HG02852 (cell line): ENCODE results near the gene RALGPS1.
"Not testable (repeated sequence)": the region's sequence is repeated elsewhere in the genome, so short reads cannot be mapped to it uniquely, and the experiment has no call there.

Experiments
- ATAC-seq: cut with Tn5 transposase; IDR thresholded peaks from one replicate; pipeline ENCODE4 v1.9.1; 2021; ENCODE audit warnings: mild to moderate bottlenecking, moderate library complexity; ENCODE audit not compliant: unreplicated experiment

RALGPS1 gene

GRCh38 chr9:127167560-127168326 lies 253.2 kb downstream of the RALGPS1 start:
- no peak for ATAC-seq

DNA sequence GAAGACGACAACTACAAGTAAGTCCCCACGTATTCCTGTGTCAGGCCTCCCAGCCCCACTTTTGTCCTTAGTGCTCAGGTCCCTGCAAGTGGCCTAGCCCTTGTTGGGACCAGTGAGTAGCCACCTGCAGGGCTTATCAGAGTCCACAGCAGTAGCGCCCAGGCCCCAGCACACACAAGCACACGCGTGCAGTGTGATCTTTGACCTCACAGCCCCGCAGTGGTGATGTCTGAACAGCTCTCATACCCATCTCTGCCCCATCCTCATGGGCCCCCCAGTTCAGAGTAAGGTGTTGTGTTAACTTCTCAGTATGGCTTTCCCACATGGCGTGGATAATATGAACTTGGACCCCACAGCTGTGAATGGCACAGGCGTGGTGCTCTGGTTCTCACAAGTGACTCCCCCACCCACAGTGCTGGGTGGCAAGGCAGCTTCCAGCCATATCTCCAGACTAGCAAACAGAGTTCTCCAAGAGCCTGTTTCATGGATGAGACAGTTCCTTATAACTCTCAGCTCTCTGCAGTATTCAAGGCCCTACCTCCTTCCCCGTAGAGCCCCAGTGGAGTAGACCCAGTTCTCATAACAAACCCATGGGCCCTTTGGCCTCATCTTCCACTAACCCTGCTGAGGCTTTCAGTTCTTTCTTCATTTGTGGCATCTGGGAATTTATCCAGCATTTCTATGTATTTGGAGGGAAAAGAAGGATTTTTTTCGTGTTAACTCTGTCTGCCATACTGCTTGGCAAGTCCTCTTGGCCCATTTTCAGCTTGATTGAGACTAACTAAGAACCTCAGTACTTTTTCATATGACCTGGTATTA lies 254.4 kb downstream of the RALGPS1 start:
- ATAC-seq, result no peak

GRCh38 chr9:127169575-127169883 lies 254.9 kb downstream of the RALGPS1 start:
- no peak for ATAC-seq

GRCh38 chr9:127170103-127170502 lies 255.5 kb downstream of the RALGPS1 start:
- no peak for ATAC-seq

DNA sequence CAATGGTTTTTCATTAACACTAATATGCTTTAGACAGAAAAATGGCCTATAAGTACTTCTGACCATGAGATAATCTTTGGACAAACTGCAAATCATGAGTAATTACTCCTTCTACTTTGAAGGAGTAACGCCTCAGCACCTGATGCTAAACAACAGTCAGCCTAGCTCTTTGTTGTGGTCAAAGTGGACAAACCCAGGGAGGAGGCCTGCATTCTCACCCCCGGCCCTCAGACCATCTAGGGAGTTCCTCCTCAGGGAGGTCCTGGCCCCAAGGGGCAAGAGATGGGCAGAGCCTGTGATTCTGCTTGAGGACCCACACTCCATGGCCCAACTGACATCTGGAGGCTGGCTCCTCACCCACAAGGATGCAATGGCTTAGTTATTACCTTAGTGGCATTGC lies 256.1 kb downstream of the RALGPS1 start:
- no peak for ATAC-seq

GRCh38 chr9:127171348-127171747 lies 256.8 kb downstream of the RALGPS1 start:
- ATAC-seq, result not testable (repeated sequence)

- no peak for ATAC-seq
Observed at GRCh38 chr9:127172066-127172707, 257.6 kb downstream of the RALGPS1 start.

GRCh38 chr9:127173063-127173462 lies 258.5 kb downstream of the RALGPS1 start:
- ATAC-seq, result no peak

DNA sequence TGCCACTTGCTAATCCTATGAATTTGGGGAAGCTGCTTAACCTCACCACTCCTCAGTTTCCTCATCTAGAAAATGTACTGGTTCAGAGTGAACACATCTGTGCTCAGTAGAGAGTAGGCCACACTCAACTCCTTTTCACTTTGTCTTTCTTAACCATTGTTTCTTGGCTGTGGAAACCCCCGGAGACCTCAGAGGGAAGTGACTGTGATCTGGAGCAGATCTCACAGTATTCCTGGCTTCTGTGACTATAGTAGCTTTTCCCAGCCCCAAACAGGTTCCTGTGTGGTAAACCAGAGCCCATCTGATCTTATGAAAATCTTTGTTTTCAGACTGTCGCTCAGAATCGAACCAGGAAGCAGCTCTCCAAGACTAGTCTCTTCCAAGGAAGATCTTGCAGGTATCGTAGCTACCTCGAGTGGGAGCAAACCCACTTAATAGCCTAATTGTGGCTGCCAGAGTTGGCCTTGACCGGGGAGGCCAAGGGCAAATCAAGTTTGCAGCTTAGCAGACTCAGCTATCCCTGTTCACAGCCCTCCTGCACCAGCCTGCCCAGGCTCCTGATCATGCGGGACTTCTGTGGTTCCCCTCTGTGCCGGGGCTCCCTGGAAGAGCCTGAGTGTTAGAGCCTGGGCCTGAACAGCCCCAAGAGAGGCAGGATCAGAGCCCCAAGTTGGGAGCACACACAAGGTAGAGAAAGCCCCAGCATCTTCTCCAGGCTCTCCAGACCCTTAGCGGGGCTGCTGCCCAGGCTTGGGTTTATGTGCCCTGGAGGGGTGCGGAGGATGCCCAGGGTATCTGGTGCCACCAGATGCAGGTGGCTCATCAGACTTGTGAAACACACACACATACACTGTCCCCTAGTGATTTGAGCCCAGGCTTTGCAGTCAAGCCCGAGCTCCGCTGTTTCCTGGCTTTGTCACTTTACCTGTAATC lies 260.1 kb downstream of the RALGPS1 start:
- no peak for ATAC-seq

DNA sequence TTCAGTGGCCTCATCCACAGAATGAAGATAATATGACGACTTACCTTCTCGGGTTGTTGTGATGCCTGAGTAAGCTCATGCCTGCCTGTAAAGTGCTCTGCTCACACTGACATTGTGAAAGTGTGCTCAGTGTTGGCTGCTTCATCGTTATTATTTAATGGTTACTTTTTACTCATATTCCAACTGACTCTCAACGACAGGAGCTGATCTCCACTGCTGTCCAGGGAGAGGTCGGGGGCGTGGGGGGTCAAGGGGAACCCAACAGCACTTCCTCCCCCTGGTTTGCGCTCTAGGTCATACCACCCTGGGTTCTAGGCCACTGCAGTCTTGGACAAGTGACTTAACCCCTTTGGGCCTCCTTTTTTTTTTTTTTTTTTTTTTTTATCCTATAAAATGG lies 260.7 kb downstream of the RALGPS1 start:
- no peak for ATAC-seq

GRCh38 chr9:127175764-127176163 lies 261.2 kb downstream of the RALGPS1 start:
- no peak for ATAC-seq

DNA sequence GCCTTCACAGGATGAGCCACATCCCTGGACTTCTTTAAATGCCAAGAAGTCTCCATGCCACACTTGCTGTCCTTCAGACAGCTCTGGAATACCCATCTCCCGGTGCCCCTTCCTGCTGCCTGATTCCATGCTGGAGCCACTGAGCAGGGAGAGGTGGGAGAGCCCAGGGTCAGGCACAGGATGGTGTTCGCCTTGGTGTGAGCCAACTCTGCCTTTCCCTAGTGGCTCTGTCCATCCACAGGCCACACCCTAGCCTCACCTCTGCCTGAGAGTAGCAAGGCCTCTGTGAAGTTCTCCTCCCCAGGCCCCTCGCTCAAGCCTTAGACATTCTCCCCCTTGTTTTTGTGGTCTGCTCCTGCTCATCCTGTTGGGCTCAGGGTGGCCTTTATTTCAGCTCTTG lies 262.0 kb downstream of the RALGPS1 start:
- no peak for ATAC-seq

DNA sequence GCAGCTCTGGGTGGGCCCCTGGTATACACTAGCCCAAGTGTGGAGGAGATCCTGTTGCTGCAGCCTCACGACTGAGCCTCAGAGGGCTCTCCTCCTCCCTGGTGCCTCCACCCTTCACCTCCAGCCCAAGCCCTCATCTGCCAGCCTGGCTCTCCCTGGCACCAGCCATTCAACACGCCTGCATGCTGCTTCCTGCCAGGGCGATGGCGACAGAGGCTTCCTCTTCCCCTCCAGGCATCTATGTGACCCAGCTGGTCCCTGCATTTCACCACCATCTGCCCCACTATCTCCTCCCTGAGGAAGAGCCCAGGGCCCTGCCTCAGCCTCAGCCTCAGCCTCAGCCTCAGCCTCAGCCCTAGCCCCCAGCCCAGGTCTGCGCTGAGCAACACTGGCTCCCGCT lies 262.6 kb downstream of the RALGPS1 start:
- no peak for ATAC-seq

DNA sequence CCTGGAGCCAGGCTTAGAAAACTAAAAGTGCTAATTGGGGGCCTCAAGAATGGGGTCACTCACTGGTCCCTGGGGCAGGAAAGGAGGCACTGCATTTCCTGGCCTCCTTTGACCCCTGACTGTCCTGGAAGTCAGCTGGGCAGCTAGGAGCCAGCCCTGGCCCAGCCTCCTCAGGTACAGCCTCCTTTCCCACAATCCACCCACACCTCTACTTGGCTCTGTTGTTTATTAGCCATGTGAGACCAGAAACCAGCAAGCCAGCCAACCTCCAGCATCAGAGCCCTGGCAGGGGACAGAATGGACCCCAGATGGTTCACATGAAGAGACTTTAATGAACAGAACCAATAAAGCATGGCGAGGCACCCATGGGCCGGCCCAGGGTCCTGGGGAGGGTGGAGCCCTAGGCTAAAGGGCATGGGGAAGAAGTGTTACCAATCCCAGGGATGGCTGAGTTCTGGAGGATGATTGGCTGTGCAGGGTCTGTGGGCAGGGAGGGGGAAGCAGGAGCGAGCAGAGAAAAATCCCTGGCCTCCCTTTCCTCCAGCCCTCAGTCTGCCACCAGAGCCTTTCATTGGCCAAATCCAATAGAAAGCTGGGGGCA lies 263.2 kb downstream of the RALGPS1 start:
- no peak for ATAC-seq

GRCh38 chr9:127178686-127179632 lies 264.4 kb downstream of the RALGPS1 start:
- ATAC-seq, result no peak

GRCh38 chr9:127179633-127180441 lies 265.3 kb downstream of the RALGPS1 start:
- no peak for ATAC-seq

- no peak for ATAC-seq
Observed at GRCh38 chr9:127180457-127181314, 266.1 kb downstream of the RALGPS1 start.

DNA sequence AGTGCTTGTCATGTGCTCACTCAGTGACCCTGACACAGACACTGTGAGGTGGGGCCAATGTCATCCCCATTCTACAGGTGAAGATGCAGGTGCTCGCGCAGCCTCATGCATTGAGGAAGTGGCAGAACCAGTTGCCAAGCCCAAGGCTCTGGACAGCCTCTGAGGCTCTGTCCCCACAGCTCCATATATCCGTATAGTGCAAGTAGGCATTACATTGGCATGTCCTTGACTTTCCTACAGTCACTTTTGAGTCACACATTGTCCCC lies 266.7 kb downstream of the RALGPS1 start:
- ATAC-seq, result no peak
